NB4 (cell line): ENCODE results near the gene MANEAL.
"Not testable (repeated sequence)": the region's sequence is repeated elsewhere in the genome, so short reads cannot be mapped to it uniquely, and the experiment has no call there.

Source experiments
- DNase-seq: peaks from one replicate; pipeline ENCODE4 v3.0.0; 2010; ENCODE audit warnings: low read depth
- H3K4me3 ChIP-seq: one replicate; pipeline ENCODE4 v1.5.1; 2011; ENCODE audit warnings: mild to moderate bottlenecking, low read depth, low read length, moderate library complexity
- CTCF ChIP-seq: IDR thresholded peaks from one replicate; pipeline ENCODE4 v1.5.1; 2012; ENCODE audit warnings: low read depth, low read length
- MAX ChIP-seq: IDR thresholded peaks from 2 replicates; pipeline ENCODE4 v1.6.1; 2011; ENCODE audit warnings: low read depth, low read length
- MYC ChIP-seq: IDR thresholded peaks from 2 replicates; pipeline ENCODE4 v1.6.1; 2011; ENCODE audit warnings: low read depth, low read length
- POLR2A ChIP-seq: IDR thresholded peaks from 2 replicates; pipeline ENCODE4 v1.6.1; 2011; ENCODE audit warnings: mild to moderate bottlenecking; ENCODE audit not compliant: insufficient read length; ENCODE audit errors: extremely low read depth

The MANEAL gene

GRCh38 chr1:37762516-37762915, 31.1 kb upstream of the MANEAL start:
- no peak for DNase-seq
- no peak overlapping the region for H3K4me3 ChIP-seq
- TF ChIP-seq MAX (no peak), MYC (no peak), POLR2A (no peak), CTCF (no peak)

- DNase-seq, result no peak
- no peak overlapping the region for H3K4me3 ChIP-seq
- no peak for TF ChIP-seq POLR2A
- no peak for TF ChIP-seq MAX
- TF ChIP-seq CTCF, result no peak
- TF ChIP-seq MYC, result no peak
These were observed 29.7 kb upstream of the MANEAL start for GRCh38 chr1:37763791-37764413.

- no peak overlapping the region for H3K4me3 ChIP-seq
- DNase-seq, result peak; percentile 72
- no peak for TF ChIP-seq MYC
- peak; percentile 76 for TF ChIP-seq MAX
These were observed 29.2 kb upstream of the MANEAL start for GRCh38 chr1:37764414-37764825.

- DNase-seq, result no peak
- H3K4me3 ChIP-seq, result no peak within 1 kb of the TSS
- no peak for TF ChIP-seq POLR2A
- no peak for TF ChIP-seq MYC
- no peak for TF ChIP-seq CTCF
- no peak for TF ChIP-seq MAX
These were observed 28.7 kb upstream of the MANEAL start, which contains the start of gene EPHA10 for GRCh38 chr1:37764888-37765441. EPHA10 (minus strand) TSS chr1:37765120; CDS start chr1:37765066, 54 bp downstream.

- peak; percentile 61 for DNase-seq
- H3K4me3 ChIP-seq, result no peak overlapping the region
- TF ChIP-seq CTCF (peak; percentile 38), POLR2A (no peak)
These were observed 27.6 kb upstream of the MANEAL start for GRCh38 chr1:37765916-37766664.

- no peak overlapping the region for H3K4me3 ChIP-seq
- TF ChIP-seq MAX (no peak), POLR2A (no peak), MYC (no peak), CTCF (no peak)
- DNase-seq, result no peak
These were observed 26.2 kb upstream of the MANEAL start for GRCh38 chr1:37767488-37767887.

- not testable (repeated sequence) for H3K4me3 ChIP-seq, DNase-seq
These were observed 22.2 kb upstream of the MANEAL start for GRCh38 chr1:37771440-37771839.
